HepG2 (cell line): ENCODE data around the gene CCNQ. TPM values are rescaled to one million over a fixed set of nuclear protein-coding genes. Genes with fewer than 3 reads are reported as not detected.

Experiments
- ATAC-seq: fragments of 200-7000 bp; cut with Tn5 transposase; 3 replicates; pipeline ENCODE4 v1.9.1; 2020; ENCODE audit warnings: mild to moderate bottlenecking, moderate library complexity
- BruUV-seq: library from RNA; stranded (reverse); fragments of 400-500 nt; replicated peaks from 2 replicates; lab custom pipeline; 2021; lab: Mats Ljungman, UMichigan
- CTCF ChIA-PET: fragments of 300-600 bp; formaldehyde crosslinking; extraction: SDS; loops from one replicate; lab custom pipeline; 2021; ENCODE audit warnings: low total read pairs, inconsistent platforms, low intra/inter-chr PET ratio; lab: Yijun Ruan, JAX
- POLR2A ChIA-PET: fragments of 350-600 bp; sonication (Branson Sonifier 250); formaldehyde crosslinking; loops from one replicate; lab custom pipeline; 2020; ENCODE audit warnings: antibody characterized with exemption, inconsistent platforms; lab: Yijun Ruan, JAX
- DNase-seq: peaks from one replicate; pipeline ENCODE4 v3.0.0-alpha.2; 2015; ENCODE audit warnings: low spot score
- FAIRE-seq: peaks from 3 replicates; lab custom pipeline; 2011; peaks lifted over from hg19 to GRCh38; lab: Jason Lieb, UNC
- H2AFZ ChIP-seq: one replicate; pipeline ENCODE4 v1.6.1; 2011; ENCODE audit warnings: low read length, inconsistent platforms
- H3K27ac ChIP-seq: fragments of 300-600 bp; 3 replicates; pipeline ENCODE4 v1.8.0; 2011; ENCODE audit warnings: mixed run types, mild to moderate bottlenecking, mixed read lengths, low read length, inconsistent platforms; ENCODE audit not compliant: insufficient read depth; ENCODE audit errors: extremely low read length
- H3K27me3 ChIP-seq, 2 experiments: fragments of 200-600 bp in 1 of 2; 2 replicates in 1 of 2; 3 replicates in 1 of 2; pipeline versions ENCODE4 v1.6.0 to v1.8.0; 2011; ENCODE audit warnings: low read length in 2 of 2, mild to moderate bottlenecking in 2 of 2, moderate library complexity in 2 of 2, inconsistent platforms in 1 of 2; ENCODE audit not compliant: insufficient read depth in 2 of 2, control insufficient read depth in 1 of 2
- H3K36me3 ChIP-seq, 2 experiments: fragments of 200-600 bp in 1 of 2; replicated peaks in 1 of 2; 2 replicates in 1 of 2; 3 replicates in 1 of 2; pipeline versions ENCODE4 v1.5.1 to v1.8.0; 2011; ENCODE audit warnings: low read length in 2 of 2, inconsistent platforms in 1 of 2; ENCODE audit not compliant: insufficient read depth in 2 of 2, control insufficient read depth in 1 of 2
- H3K4me1 ChIP-seq: 2 replicates; pipeline ENCODE4 v1.5.1; 2012; ENCODE audit warnings: low read length, inconsistent platforms; ENCODE audit not compliant: insufficient read depth
- H3K4me2 ChIP-seq: 2 replicates; pipeline ENCODE4 v1.6.0; 2011; ENCODE audit warnings: low read depth, low read length, inconsistent platforms
- H3K4me3 ChIP-seq, 3 experiments: fragments of 200-600 bp in 1 of 3; sonication (generic), shearing (Covaris generic) in 1 of 3; replicated peaks in 1 of 3; 2 replicates each; pipeline ENCODE4 v1.5.1; 2011 to 2016; ENCODE audit warnings: low read length in 3 of 3, inconsistent platforms in 2 of 3, low read depth in 2 of 3, mild to moderate bottlenecking in 2 of 3, control low read depth in 1 of 3, mixed read lengths in 1 of 3; ENCODE audit not compliant: insufficient read depth in 1 of 3
- H3K79me2 ChIP-seq: one replicate; pipeline ENCODE4 v1.6.1; 2011; ENCODE audit warnings: low read length, inconsistent platforms; ENCODE audit not compliant: insufficient read depth
- H3K9ac ChIP-seq: 2 replicates; pipeline ENCODE4 v1.6.0; 2011; ENCODE audit warnings: mild to moderate bottlenecking, low read depth, low read length, inconsistent platforms; ENCODE audit not compliant: insufficient read depth
- H3K9me3 ChIP-seq: 2 replicates; pipeline ENCODE4 v1.5.1; 2012; ENCODE audit warnings: mild to moderate bottlenecking, low read length
- H4K20me1 ChIP-seq: 2 replicates; pipeline ENCODE4 v1.6.0; 2011; ENCODE audit warnings: inconsistent platforms, mild to moderate bottlenecking, low read length, moderate library complexity; ENCODE audit not compliant: insufficient read depth
- CC2D1A ChIP-seq: sonication (generic); formaldehyde crosslinking; IDR thresholded peaks from 2 replicates; pipeline ENCODE4 v1.8.1; 2023; ENCODE audit warnings: mild to moderate bottlenecking, missing genetic modification reagents
- CREB1 ChIP-seq, 2 experiments: fragments of 450-650 bp in 1 of 2; IDR thresholded peaks; 2 replicates each; pipeline ENCODE4 v1.6.1; 2016 to 2017; ENCODE audit warnings: control low read depth in 1 of 2, mild to moderate bottlenecking in 1 of 2, missing compliant biosample characterization in 1 of 2, missing genetic modification characterization in 1 of 2
- FOSL2 ChIP-seq: sonication (generic); formaldehyde crosslinking; IDR thresholded peaks from 2 replicates; pipeline ENCODE4 v1.4.0; 2020; ENCODE audit warnings: missing genetic modification reagents
- KDM4B ChIP-seq: sonication (generic); formaldehyde crosslinking; IDR thresholded peaks from 2 replicates; pipeline ENCODE4 v1.4.0; 2020; ENCODE audit warnings: missing genetic modification reagents
- NR2F6 ChIP-seq, 2 experiments: IDR thresholded peaks; 2 replicates each; pipeline ENCODE4 v1.6.1; 2016; ENCODE audit warnings: antibody characterized with exemption in 1 of 2, mild to moderate bottlenecking in 1 of 2
- NR3C1 ChIP-seq: sonication (generic); formaldehyde crosslinking; IDR thresholded peaks from 2 replicates; pipeline ENCODE4 v1.4.0; 2020; ENCODE audit warnings: missing genetic modification reagents
- TRIM22 ChIP-seq: fragments of 450-650 bp; IDR thresholded peaks from 2 replicates; pipeline ENCODE4 v1.6.1; 2017
- ZC3H13 ChIP-seq: sonication (generic); formaldehyde crosslinking; IDR thresholded peaks from 2 replicates; pipeline ENCODE4 v1.8.1; 2023; ENCODE audit warnings: mild to moderate bottlenecking, missing genetic modification reagents, moderate library complexity
- ZNF350 ChIP-seq: sonication (generic); formaldehyde crosslinking; IDR thresholded peaks from 2 replicates; pipeline ENCODE4 v1.4.0; 2020; ENCODE audit warnings: mild to moderate bottlenecking, low read depth, missing genetic modification reagents, borderline replicate concordance
- ZNF512B ChIP-seq: sonication (generic); formaldehyde crosslinking; IDR thresholded peaks from 2 replicates; pipeline ENCODE4 v1.5.1; 2020; ENCODE audit warnings: missing genetic modification reagents, mild to moderate bottlenecking, borderline replicate concordance
- ZNF883 ChIP-seq: sonication (generic); formaldehyde crosslinking; IDR thresholded peaks from 2 replicates; pipeline ENCODE4 v1.5.1; 2020; ENCODE audit warnings: mild to moderate bottlenecking, missing genetic modification reagents; ENCODE audit errors: not compliant biosample characterization
- WGBS: methylation state at CpG from one replicate; pipeline ENCODE4 v1.1.6; 2017; ENCODE audit warnings: low lambda C conversion rate; 5-methylcytosine and 5-hydroxymethylcytosine counted together
- in situ Hi-C: cut with HindIII; loops from 2 replicates; pipeline ENCODE4 v1.10.0; 2017; ENCODE audit warnings: low pct_unique_long_range_greater_than_20kb; ENCODE audit not compliant: extremely low pct_ligation_motif_present
- intact Hi-C: fragments of 100-400 bp; cut with micrococcal nuclease; formaldehyde crosslinking; loops from one replicate; pipeline ENCODE4 v1.10.0; 2022; ENCODE audit not compliant: unreplicated experiment
- polyA plus RNA-seq, 8 experiments: library from polyadenylated mRNA; depleted of rRNA in 3 of 8; stranded (reverse) in 7 of 8; unstranded in 1 of 8; fragments of >200 nt; fragmentation: Illumina TruSeq in 4 of 8; extraction: Trizol in 4 of 8; gene quantifications; 2 replicates each; pipeline versions ENCODE4 v1.2.1 to v1.2.3, GENCODE V29; 2011 to 2016; ENCODE audit warnings: low read depth in 4 of 8, missing spikeins in 1 of 8, mixed read lengths in 1 of 8; ENCODE audit not compliant: insufficient read depth in 1 of 8
- total RNA-seq, 5 experiments: library from RNA; depleted of rRNA; stranded (reverse); fragments of >200 nt; fragmentation: Illumina TruSeq; extraction: Trizol; gene quantifications; 2 replicates each; pipeline ENCODE4 v1.2.3, GENCODE V29; 2016; ENCODE audit warnings: low read depth in 1 of 5

CCNQ gene
- total and polyA plus RNA-seq, 2 of the 13 experiments (the other 11 are each of a cell fraction or from before 2014, with no cell fraction given), result 15.0 to 25.5 TPM

GRCh38 chrX:153612413-153612812 lies 13.5 kb upstream of the CCNQ start:
- Histone ChIP-seq H3K79me2 (no peaks in the 10 kb centered on the region), H2AFZ (no peak overlapping the region), H3K27ac (no peak overlapping the region), H3K4me3 (no peak overlapping the region), H3K27me3 (no peaks in the 10 kb centered on the region), H3K9me3 (no peaks in the 10 kb centered on the region), H3K36me3 (no peaks in the 10 kb centered on the region), H3K4me2 (no peak overlapping the region), H3K4me1 (peaks cover 18% of the 10 kb centered on the region), H3K9ac (no peak overlapping the region), H4K20me1 (no peaks in the 10 kb centered on the region)
- DNase-seq (no peak), ATAC-seq (no peak), FAIRE-seq (no peak)
- intact Hi-C loops (no loop called here), in situ Hi-C loops (loop anchor here (5.0 kb wide), 1 partner anchor 35 kb away; the partner anchor contains the start of gene DUSP9)
- WGBS, result 100% methylated on average over 5 of the region's 10 CpGs
- BruUV-seq, result no TSS peak
- no peak for TF ChIP-seq ZC3H13
- TF ChIP-seq ZNF350 (CRISPR knock-in tag), result no peak
- no peak for TF ChIP-seq FOSL2 (CRISPR knock-in tag)
- no peak for TF ChIP-seq TRIM22
- no peak for TF ChIP-seq KDM4B (CRISPR knock-in tag)
- TF ChIP-seq NR3C1, result no peak
- TF ChIP-seq ZNF512B, result no peak
- no peak for TF ChIP-seq CC2D1A (CRISPR knock-in tag)
- no peak for TF ChIP-seq ZNF883
- TF ChIP-seq NR2F6 (IDR thresholded peaks at IDR 0.05), result no peak
- TF ChIP-seq NR2F6 (CRISPR knock-in tag; IDR thresholded peaks at IDR 0.05), result no peak
- no peak for TF ChIP-seq CREB1 (IDR thresholded peaks at IDR 0.05)
- no peak for TF ChIP-seq CREB1 (CRISPR knock-in tag; IDR thresholded peaks at IDR 0.05)
- ChIA-PET POLR2A (interaction anchor here (6.2 to 9.1 kb wide), 2 partner anchors 14 to 36 kb away, joined by 96 to 144 read pairs; partner anchors contain the start of gene DUSP9), CTCF (no interaction called here)
